NCI-H1930 (cell line): ENCODE measurements around the gene METTL3.

Experiments used
- DNase-seq, 2 experiments: peaks; one replicate each; lab custom pipeline; 2025; lab: John Stamatoyannopoulos, UW

The METTL3 gene

DNA sequence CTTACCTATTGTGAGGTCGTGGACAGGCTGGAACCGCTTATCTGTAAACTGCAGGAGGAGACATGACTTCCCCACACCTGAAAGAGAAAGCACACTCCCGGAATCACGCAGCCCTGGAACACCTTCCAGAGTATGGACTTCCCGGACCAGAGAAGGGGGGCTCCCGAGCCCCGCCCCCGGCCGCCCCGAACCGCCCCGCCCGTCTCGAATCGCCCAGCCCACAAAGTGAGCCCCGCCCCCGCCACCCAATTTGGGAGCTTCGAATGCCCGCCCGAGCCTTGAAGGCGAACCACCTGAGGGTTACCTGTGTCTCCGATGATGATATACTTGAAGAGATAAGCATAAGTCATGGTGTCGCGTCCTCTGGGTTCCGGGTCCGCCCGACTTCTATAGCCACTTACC, 34.6 kb downstream of the METTL3 start:
- DNase-seq, result peak in 1 of 2 experiments; percentile 77

DNA sequence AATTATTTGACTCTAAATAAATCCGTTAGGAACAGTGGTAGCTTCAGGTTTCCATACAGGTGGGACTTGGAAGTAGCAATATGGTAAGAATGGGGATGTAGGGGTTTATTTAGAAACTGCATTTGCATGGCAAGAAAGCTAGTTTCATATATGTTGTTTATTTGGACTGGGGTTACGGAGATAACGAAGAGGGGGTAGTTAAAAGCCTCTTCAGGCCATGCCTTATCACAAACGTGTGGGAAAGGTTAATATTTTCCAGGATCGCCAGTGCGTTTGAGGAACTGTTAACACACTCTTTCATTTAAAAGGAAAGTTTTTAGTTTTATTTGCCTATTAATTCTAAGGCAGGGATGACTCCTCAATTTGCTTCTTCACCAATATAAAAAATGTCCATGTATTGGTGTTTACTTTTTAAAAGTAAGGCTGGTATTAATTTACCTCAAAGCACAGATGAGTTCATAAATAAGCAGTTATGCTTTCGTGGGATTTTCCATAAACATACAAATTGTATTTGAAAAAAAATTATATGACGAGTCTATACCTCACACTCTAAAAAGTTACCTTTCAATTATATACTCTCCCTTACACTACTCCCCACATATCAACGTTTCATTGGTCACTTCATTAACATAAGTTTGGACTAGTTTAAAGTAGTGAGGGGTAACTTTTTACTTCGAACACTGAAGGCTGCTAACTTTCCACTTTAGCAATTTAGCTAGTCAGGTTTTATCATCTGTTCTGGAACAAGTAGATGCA, 35.2 kb downstream of the METTL3 start:
- no peak for DNase-seq

DNA sequence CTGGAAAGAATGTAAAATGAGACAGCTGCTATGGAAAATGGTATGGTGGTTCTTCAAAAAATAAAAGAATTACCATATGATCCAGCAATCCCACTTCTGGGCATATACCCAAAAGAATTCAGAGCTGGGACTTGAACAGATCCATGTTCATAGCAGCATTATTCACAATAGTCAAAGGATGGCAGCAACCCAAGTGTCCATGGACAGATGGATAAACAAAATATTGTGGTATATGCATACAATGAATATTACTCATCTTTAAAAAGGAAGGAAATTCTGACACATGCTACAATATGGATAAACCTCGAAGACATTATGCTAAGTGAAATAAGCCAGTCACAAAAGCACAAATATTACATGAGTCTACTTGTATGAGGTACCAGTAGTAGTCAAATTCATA, 43.5 kb downstream of the METTL3 start:
- no peak for DNase-seq

DNA sequence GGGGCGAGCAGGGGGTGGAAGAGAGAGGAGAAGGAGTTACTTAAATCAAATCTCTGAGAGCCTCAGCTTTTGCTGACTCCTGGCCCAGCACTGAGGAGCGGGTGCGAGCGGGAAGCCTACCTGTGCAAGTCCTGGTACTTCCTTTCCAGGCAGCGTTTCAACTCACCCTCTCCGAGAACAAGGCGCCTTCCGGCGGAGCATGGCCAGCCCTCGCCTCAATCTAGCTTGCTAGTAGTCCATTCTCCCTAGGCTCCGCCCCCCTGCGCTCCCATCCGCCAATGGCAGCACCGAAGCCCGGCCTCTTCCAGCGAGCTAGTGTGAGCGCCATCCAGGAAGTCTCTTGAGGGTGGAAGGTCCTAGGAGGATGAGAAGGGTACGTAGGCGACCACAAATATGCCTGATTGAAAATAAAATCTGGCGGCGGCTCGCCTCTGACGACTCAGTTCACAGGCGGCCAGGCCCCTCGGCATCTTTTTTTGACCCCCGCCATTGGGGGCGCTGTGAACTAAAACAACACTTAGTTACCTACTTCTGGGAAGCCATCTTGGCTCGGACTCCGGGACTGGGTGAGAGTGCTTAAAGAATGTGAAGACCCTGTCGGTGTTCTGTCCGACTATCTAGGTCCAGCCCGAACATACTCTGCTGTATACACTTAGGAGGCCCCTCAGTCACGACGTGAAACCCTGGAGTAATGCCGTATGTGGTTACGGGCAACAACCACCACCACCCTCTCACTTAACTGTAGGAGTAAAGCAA, 55.0 kb downstream of the METTL3 start, which contains the start of gene CHD8:
CHD8 (minus strand) TSS at position 212 of the 756 bp plus-strand sequence. CDS start 24,480 bp downstream, outside the sequence.
- peak; percentile 99 for DNase-seq

DNA sequence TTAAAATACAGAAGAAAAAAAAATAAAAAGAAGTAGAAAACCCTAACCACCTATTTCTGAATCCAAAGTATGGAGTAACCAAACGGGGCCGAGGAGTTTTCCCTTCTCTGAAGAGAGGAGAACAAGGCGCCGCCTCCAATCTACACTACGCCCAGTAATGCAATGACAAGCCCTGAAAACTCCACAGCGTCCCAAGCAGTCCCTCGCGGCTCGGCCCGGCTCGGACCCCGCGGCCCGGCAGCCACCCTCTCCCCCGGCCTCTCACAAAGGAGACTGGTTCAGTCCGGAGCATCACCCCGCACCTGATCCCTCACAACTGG, 55.6 kb downstream of the METTL3 start:
- DNase-seq, result no peak

DNA sequence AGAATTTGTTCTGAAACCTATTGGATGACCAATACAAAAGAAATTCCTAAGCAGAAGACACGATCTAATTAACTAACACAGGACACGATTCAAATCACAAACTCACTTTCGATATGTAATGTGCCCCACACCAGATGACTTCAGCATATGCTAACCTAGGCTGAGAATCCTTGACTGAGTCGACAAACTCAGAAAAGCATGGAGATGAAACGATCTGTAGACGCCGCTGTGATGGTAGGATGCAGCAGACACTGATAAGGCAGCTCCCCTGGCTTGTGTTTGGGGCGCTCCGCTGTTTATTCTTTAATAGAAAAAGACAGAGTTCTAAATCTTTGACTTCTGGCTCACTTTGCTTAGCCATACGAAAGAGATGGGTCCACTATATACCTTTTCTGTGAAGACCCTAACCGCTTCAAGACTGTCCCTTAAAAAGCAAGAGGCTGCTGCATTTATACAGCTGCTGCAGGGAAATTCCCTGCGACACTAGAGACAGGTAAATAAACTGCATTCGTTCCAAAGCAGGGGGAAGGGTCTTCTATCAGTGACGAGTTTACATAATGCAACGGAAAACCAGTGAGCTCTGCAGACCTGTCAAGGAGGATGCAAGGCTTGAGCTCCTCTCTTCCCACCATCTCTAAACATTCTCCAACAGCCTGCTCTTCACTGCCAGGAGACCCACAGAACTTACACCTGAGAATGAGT, 56.1 kb downstream of the METTL3 start:
- DNase-seq, result no peak

DNA sequence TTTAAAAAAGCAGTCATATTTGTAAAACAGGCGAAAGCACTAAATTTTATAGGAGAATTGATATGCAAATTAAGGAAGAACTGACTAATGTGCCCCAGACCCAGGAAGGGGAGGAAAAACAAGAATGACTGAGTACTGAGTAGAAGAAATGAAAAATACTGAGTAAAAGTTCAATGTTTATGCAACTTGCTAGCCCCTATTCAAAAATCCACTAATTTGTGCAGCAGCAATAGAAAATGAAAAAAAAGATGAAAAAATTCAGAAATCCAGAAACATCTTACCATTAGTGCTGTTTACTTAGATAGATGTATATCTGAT, 61.3 kb downstream of the METTL3 start:
- DNase-seq, result no peak
